ENCODE data around the gene DOCK3.
"Not testable (repeated sequence)": the region's sequence is repeated elsewhere in the genome, so short reads cannot be mapped to it uniquely, and the experiment has no call there.

Gene DOCK3

DNA sequence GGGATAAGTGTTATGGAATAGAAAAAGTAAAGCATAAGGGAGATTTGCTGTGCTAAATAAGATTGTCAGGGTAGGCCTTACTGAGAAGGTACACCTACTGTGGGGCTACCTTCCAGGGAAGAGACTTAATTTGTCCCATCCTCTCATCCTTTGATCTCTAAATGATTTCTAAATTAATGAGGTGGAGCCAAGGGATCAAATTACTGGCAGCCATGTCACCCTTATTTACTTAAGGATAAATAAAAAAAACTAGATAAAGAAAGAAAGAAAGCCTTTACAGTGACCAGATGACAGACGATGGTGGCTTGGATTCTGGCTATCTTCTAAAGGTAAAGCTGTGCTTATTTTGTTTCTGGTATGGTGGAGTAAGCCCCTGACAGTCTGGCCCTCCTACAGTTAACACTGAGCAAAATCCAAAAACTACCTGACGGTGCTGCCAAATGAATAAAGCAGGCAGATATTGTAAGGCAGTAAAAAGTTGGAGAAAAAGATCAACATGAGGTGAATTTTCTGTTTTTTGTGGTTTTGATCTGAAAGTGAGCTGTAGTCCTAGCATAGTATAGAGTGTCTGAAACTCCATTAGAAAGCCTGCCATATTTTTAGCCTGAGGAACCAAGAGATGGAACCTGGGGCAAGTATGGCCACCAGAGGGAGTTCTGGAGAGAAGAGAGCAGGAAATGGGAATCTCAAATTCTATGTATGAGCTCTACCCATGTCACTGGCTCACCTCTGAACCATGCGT lies 425.2 kb downstream of the DOCK3 start:
- H3K27ac ChIP-seq: no peak overlapping the region
- TF ChIP-seq Cebpa-rat (IDR thresholded peaks at IDR 0.05): no peak
- H3K4me3 ChIP-seq: no peak overlapping the region
- no peak overlapping the region for H3K4me2 ChIP-seq
- no peaks in the 10 kb centered on the region for H3K36me3 ChIP-seq
- no peaks in the 10 kb centered on the region for H3K9me3 ChIP-seq (replicated peaks in 1 of 11)
- no peaks in the 10 kb centered on the region for H3K4me1 ChIP-seq
- H3K27me3 ChIP-seq: no peaks in the 10 kb centered on the region
- no peaks in the 10 kb centered on the region for H4K20me1 ChIP-seq
- H3K9ac ChIP-seq: no peak overlapping the region

DNA sequence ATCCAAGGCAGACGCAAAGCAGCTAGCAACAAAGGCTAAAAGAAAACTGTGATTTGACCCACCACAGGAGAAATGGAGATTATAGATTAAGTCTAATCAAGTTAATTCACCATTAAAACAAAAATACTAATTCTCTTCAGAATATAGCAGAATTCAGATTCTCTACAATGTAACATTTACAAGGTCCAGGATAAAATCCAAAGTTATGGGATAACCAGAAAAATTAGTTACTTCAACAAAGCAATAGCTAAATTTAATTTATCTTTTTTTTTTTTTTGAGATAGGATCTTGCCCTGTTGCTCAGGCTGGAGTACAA lies 425.8 kb downstream of the DOCK3 start:
- Histone ChIP-seq H3K9ac (no peak overlapping the region), H3K27ac (no peak overlapping the region), H3K4me2 (no peak overlapping the region), H3K4me3 (no peak overlapping the region), H3K4me1 (no peaks in the 10 kb centered on the region), H3K36me3 (no peaks in the 10 kb centered on the region), H3K9me3 (replicated peaks in 1 of 11) (no peaks in the 10 kb centered on the region), H3K27me3 (no peaks in the 10 kb centered on the region), H4K20me1 (no peaks in the 10 kb centered on the region)
- no peak for TF ChIP-seq Cebpa-rat (IDR thresholded peaks at IDR 0.05)

DNA sequence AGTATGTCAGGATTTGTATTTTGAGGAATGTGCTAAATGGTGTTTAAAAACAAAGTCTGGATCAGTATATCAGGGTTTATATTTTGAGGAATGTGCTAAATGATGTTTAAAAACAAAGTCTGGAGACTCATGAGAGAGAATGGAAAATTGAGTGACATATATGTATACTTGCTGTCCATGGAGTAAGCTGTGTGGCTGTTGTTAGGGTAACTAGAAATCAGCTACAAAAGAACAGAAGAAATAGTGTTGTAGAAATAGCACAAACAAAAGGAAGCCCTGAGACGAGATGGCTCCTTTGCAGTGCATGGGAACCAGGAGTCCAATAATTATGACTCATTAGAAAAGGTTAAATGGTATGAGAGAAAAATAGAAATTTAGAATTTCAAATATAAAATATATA lies 427.7 kb downstream of the DOCK3 start:
- no peaks in the 10 kb centered on the region for H3K4me1 ChIP-seq
- no peak for TF ChIP-seq Cebpa-rat (IDR thresholded peaks at IDR 0.05)
- peaks cover 8 to 14% (median 12%) of the 10 kb centered on the region in 11 experiments; a peak in 20 of 22 replicates for H3K9me3 ChIP-seq (replicated peaks in 1 of 11)
- no peaks in the 10 kb centered on the region for H3K27me3 ChIP-seq
- H4K20me1 ChIP-seq: no peaks in the 10 kb centered on the region
- no peak overlapping the region for H3K4me3 ChIP-seq
- no peak overlapping the region for H3K27ac ChIP-seq
- H3K36me3 ChIP-seq: no peaks in the 10 kb centered on the region
- no peak overlapping the region for H3K4me2 ChIP-seq
- H3K9ac ChIP-seq: no peak overlapping the region

DNA sequence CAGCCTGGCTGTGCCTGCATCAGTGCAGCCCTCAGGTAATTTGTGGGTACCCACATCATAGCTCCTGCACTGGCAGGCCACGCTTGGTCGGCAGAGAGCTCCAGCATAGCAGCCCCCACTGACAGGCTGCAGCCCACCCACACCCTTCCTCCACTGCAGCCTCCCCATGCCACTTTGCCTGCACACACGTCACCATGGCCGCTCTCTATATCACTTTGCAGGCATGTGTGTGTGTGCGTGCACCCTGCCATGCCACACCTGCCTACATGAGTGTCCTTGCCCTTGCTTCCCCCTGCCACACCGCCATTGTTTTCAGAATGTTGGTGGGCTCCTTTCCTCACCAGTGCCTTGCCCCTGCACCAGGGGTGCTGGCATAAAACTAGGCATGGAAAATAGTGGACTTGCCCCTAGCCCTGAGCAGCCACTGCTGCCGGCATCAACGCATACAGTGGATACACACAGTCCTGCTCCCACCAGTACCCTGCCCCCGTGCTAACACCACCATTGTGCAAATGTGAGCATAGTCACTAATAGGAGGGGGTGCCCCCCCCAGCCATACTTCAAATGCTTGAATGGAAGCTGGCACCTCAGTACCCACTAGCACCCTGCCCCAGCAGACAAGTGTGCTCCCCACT lies 431.6 kb downstream of the DOCK3 start:
- Histone ChIP-seq H3K9me3 (replicated peaks in 1 of 11) (peaks cover 28 to 41% (median 37%) of the 10 kb centered on the region in 11 experiments), H3K4me3 (no peak overlapping the region), H3K4me1 (no peaks in the 10 kb centered on the region), H3K9ac (no peak overlapping the region), H3K4me2 (no peak overlapping the region), H4K20me1 (no peaks in the 10 kb centered on the region), H3K27me3 (no peaks in the 10 kb centered on the region), H3K36me3 (no peaks in the 10 kb centered on the region), H3K27ac (no peak overlapping the region)
- TF ChIP-seq Cebpa-rat (IDR thresholded peaks at IDR 0.05): no peak

DNA sequence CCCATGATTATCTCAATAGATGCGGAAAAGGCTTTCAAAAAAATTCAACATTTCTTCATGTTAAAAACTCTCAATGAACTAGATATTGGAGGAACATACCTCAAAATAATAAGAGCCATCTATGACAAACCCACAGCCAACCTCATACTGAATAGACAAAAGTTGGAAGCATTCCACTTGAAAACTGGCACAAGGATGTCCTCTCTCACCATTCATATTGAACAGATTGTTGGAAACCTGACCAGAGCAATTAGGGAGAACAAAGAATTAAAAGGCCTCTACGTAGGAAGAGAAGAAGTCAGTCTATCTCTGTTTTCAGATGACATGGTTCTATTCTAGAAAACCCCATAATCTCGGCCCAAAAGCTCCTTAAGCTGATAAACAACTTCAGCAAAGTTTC lies 435.9 kb downstream of the DOCK3 start:
- no peak overlapping the region for H3K4me2 ChIP-seq
- no peak for TF ChIP-seq Cebpa-rat (IDR thresholded peaks at IDR 0.05)
- no peaks in the 10 kb centered on the region for H3K36me3 ChIP-seq
- H3K9ac ChIP-seq: no peak overlapping the region
- H3K4me1 ChIP-seq: no peaks in the 10 kb centered on the region
- no peaks in the 10 kb centered on the region for H3K27me3 ChIP-seq
- H3K27ac ChIP-seq: no peak overlapping the region
- no peak overlapping the region for H3K4me3 ChIP-seq
- peaks cover 28 to 41% (median 37%) of the 10 kb centered on the region in 11 experiments for H3K9me3 ChIP-seq (replicated peaks in 1 of 11)
- H4K20me1 ChIP-seq: no peaks in the 10 kb centered on the region

DNA sequence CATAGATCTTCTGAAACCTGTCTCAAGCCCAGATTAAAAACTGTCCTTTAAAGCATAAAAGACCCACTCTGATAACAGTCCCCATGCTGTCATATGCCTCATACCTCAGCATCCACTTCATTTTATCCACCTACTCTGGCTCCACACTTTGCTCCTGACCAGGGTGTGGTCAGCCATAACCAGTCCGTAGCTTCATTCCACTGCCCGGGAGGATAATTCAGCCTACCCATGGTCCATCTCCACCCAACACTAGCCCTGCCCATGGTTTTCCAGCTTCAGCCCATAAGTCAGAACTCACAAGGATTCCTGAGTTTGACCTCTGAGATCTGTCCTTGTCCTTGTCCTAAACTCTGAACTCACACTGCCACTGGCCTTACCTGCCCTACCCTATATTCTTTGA lies 448.2 kb downstream of the DOCK3 start:
- Histone ChIP-seq H3K9me3 (replicated peaks in 1 of 11) (peaks cover 4 to 30% (median 21%) of the 10 kb centered on the region in 11 experiments; a peak in 18 of 22 replicates), H3K4me1 (no peaks in the 10 kb centered on the region), H3K27me3 (no peaks in the 10 kb centered on the region), H3K9ac (no peak overlapping the region), H3K4me2 (no peak overlapping the region), H3K27ac (no peak overlapping the region), H3K36me3 (no peaks in the 10 kb centered on the region), H4K20me1 (no peaks in the 10 kb centered on the region), H3K4me3 (no peak overlapping the region)
- no peak for TF ChIP-seq Cebpa-rat (IDR thresholded peaks at IDR 0.05)

DNA sequence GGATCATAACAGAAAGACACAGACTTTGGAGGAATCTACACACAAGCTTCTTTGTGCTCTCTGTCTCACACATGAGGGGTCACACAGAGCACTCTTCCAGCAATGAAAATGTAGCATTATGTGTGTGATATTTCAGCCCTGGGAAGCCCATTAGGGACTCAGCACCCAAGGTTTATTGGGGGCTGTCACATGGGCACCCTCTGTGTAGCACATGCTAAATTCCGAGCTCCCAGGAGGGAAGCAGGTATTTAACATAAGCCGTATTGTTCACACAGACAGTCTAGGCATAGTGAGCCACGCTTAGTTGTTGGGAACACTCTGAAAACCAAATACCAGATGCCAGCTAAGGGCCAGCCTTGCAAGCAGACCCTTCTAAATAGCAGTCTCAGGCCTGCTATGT lies 448.8 kb downstream of the DOCK3 start:
- no peak overlapping the region for H3K4me2 ChIP-seq
- no peaks in the 10 kb centered on the region for H4K20me1 ChIP-seq
- H3K27me3 ChIP-seq: no peaks in the 10 kb centered on the region
- H3K27ac ChIP-seq: no peak overlapping the region
- no peaks in the 10 kb centered on the region for H3K36me3 ChIP-seq
- H3K9me3 ChIP-seq (replicated peaks in 1 of 11): peaks cover 4 to 25% (median 20%) of the 10 kb centered on the region in 11 experiments; a peak in 18 of 22 replicates
- H3K9ac ChIP-seq: no peak overlapping the region
- no peaks in the 10 kb centered on the region for H3K4me1 ChIP-seq
- no peak for TF ChIP-seq Cebpa-rat (IDR thresholded peaks at IDR 0.05)
- H3K4me3 ChIP-seq: no peak overlapping the region

DNA sequence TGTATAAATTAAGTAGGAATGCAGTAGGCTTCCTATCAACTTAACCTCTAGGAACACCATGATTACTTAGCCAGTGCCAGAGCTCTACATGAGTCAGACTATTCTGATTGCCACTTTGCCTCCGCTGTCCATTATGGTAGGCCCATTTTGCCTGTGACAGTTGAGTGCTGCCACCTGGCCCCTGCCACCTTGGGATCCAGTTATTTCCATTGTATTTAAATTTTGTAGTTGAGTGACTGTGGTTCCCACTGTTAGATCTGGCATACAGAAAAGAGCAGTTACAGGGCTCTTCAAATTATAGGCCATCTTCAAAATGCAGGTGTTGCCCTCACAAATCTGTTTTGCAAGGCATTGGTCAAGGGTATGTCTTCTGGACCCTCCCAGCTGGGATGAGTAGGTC lies 456.9 kb downstream of the DOCK3 start:
- H3K4me2 ChIP-seq, H3K27me3 ChIP-seq, H4K20me1 ChIP-seq, H3K4me3 ChIP-seq, H3K36me3 ChIP-seq, H3K4me1 ChIP-seq, H3K9ac ChIP-seq, H3K27ac ChIP-seq: not testable (repeated sequence)
- H3K9me3 ChIP-seq (replicated peaks in 1 of 11): peaks cover 16 to 31% (median 28%) of the 10 kb centered on the region in 11 experiments

DNA sequence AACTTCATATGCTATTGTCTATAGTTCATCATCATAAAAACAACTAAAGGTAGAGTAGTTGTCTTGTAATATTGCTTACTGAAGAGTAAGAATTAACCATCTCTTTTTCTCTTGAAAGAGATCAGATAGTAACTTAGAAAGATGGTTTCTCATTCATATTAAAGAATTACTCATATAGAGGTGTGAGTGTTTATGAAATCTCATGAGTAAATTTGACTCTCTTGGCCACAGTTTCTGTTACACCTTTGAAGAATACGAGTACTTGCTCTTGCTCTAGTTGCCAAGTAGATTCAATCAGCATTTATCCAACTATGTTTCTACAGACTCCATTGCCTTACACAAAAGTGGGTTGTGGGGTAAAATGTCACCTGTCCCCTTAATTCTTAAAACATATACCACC lies 463.0 kb downstream of the DOCK3 start:
- no peaks in the 10 kb centered on the region for H4K20me1 ChIP-seq

DNA sequence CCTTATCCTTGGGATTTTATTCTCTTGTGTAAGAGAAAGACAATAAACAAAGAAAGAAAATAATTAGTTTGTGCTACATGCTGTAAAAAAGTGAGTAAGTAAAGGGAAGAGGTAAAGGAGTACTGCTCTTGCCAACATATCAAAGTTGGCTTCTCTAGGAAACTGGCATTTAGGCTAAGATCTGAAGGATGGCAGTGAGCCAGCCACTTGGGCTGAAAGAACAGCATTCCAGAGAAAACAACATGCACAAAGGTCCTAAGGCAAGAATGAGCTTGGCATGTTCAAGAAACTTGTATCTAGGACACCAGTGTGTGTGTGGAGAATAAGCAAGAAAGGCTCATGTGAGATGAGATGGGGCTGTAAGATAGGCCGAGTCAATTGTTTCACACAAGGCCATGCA lies 464.9 kb downstream of the DOCK3 start:
- Histone ChIP-seq H4K20me1 (no peaks in the 10 kb centered on the region), H3K36me3 (no peaks in the 10 kb centered on the region), H3K27ac (no peak overlapping the region), H3K9ac (no peak overlapping the region), H3K4me1 (no peaks in the 10 kb centered on the region), H3K27me3 (no peaks in the 10 kb centered on the region), H3K9me3 (replicated peaks in 1 of 11) (no peaks in the 10 kb centered on the region), H3K4me2 (no peak overlapping the region), H3K4me3 (no peak overlapping the region)
- TF ChIP-seq Cebpa-rat (IDR thresholded peaks at IDR 0.05): no peak

More for the DNA sequence above, 463.0 kb downstream of the DOCK3 start:
- Histone ChIP-seq H3K9ac (no peak overlapping the region), H3K9me3 (replicated peaks in 1 of 11) (peaks cover 0 to 8% (median 3%) of the 10 kb centered on the region in 11 experiments; a peak in 16 of 22 replicates), H3K4me3 (no peak overlapping the region), H3K36me3 (no peaks in the 10 kb centered on the region), H3K4me2 (no peak overlapping the region), H3K27ac (no peak overlapping the region), H3K4me1 (no peaks in the 10 kb centered on the region), H3K27me3 (no peaks in the 10 kb centered on the region)
- no peak for TF ChIP-seq Cebpa-rat (IDR thresholded peaks at IDR 0.05)
